G401.6 (cell line): ENCODE results near the gene SERPINA10.

Experiments
- FAIRE-seq: peaks from 2 replicates; lab custom pipeline; 2012; peaks lifted over from hg19 to GRCh38; lab: Jason Lieb, UNC

Gene SERPINA10

GRCh38 chr14:94292872-94293577, at the start of gene SERPINA10:
Gene SERPINA10, minus strand, starts transcription at chr14:94293268. Its CDS starts 2,675 bp downstream, at chr14:94290593.
- FAIRE-seq, result no peak

- FAIRE-seq, result no peak
Measured at GRCh38 chr14:94342334-94342934, 49.4 kb upstream of the SERPINA10 start.

- no peak for FAIRE-seq
Measured at GRCh38 chr14:94341656-94342333, 48.7 kb upstream of the SERPINA10 start.

- FAIRE-seq, result no peak
Measured at GRCh38 chr14:94340533-94340932, 47.5 kb upstream of the SERPINA10 start.

GRCh38 chr14:94338023-94338422, 45.0 kb upstream of the SERPINA10 start:
- FAIRE-seq, result no peak

GRCh38 chr14:94337274-94337673, 44.2 kb upstream of the SERPINA10 start:
- no peak for FAIRE-seq

GRCh38 chr14:94334872-94335271, 41.8 kb upstream of the SERPINA10 start:
- FAIRE-seq, result no peak

- FAIRE-seq, result no peak
Measured at GRCh38 chr14:94332587-94332986, 39.5 kb upstream of the SERPINA10 start.

GRCh38 chr14:94332063-94332583, 39.1 kb upstream of the SERPINA10 start:
- FAIRE-seq, result no peak

GRCh38 chr14:94331462-94331861, 38.4 kb upstream of the SERPINA10 start:
- no peak for FAIRE-seq

GRCh38 chr14:94330857-94331256, 37.8 kb upstream of the SERPINA10 start:
- no peak for FAIRE-seq

- no peak for FAIRE-seq
Measured at GRCh38 chr14:94330432-94330831, 37.4 kb upstream of the SERPINA10 start.

GRCh38 chr14:94329857-94330256, 36.8 kb upstream of the SERPINA10 start:
- FAIRE-seq, result no peak

- no peak for FAIRE-seq
Measured at GRCh38 chr14:94328196-94328595, 35.1 kb upstream of the SERPINA10 start.

GRCh38 chr14:94322648-94323570, 29.8 kb upstream of the SERPINA10 start, which contains the start of gene SERPINA6:
Gene SERPINA6, minus strand, starts transcription at chr14:94323336. Its CDS starts 8,688 bp downstream, at chr14:94314648.
- FAIRE-seq, result no peak

- FAIRE-seq, result no peak
Measured at GRCh38 chr14:94321421-94322271, 28.6 kb upstream of the SERPINA10 start.

GRCh38 chr14:94320243-94320642, 27.2 kb upstream of the SERPINA10 start:
- no peak for FAIRE-seq

- no peak for FAIRE-seq
Measured at GRCh38 chr14:94317259-94317658, 24.2 kb upstream of the SERPINA10 start.

- FAIRE-seq, result no peak
Measured at GRCh38 chr14:94316692-94317091, 23.6 kb upstream of the SERPINA10 start.

- FAIRE-seq, result no peak
Measured at GRCh38 chr14:94314890-94315289, 21.8 kb upstream of the SERPINA10 start.
